Heart left ventricle (tissue), 16 donors: ENCODE results near the gene MSI2. TPM values are rescaled to one million over a fixed set of nuclear protein-coding genes. Genes with fewer than 3 reads are reported as not detected.

Source experiments
- ATAC-seq, 4 donors: fragments of 200-7000 bp; cut with Tn5 transposase; one replicate each; pipeline ENCODE4 v1.9.1; 2020 to 2022; ENCODE audit warnings: moderate library complexity in 4 of 4, mild to moderate bottlenecking in 3 of 4, moderate number of reproducible peaks in 1 of 4
- DNase-seq, 5 donors: peaks; one replicate each; pipeline ENCODE4 v3.0.0-alpha.2; 2020
- H3K27ac ChIP-seq, 12 donors: fragments of 200-600 bp; sonication (generic) in 4 of 12; one replicate each; pipeline versions ENCODE4 v1.5.0 to v1.8.0; 2016 to 2022; ENCODE audit warnings: mild to moderate bottlenecking in 2 of 12
- H3K27me3 ChIP-seq, 9 donors: fragments of 200-600 bp; sonication (generic) in 2 of 9; one replicate each; pipeline versions ENCODE4 v1.5.1 to v1.8.0; 2016 to 2022; ENCODE audit warnings: mild to moderate bottlenecking in 3 of 9
- H3K36me3 ChIP-seq, 9 donors: fragments of 200-600 bp; sonication (generic) in 2 of 9; one replicate each; pipeline versions ENCODE4 v1.5.0 to v1.8.0; 2018 to 2022; ENCODE audit warnings: mild to moderate bottlenecking in 2 of 9
- H3K4me1 ChIP-seq, 12 donors: fragments of 200-600 bp; sonication (generic) in 4 of 12; one replicate each; pipeline versions ENCODE4 v1.5.0 to v1.8.0; 2016 to 2022; ENCODE audit warnings: mild to moderate bottlenecking in 3 of 12
- H3K4me3 ChIP-seq, 12 donors: fragments of 200-600 bp; sonication (generic) in 4 of 12; one replicate each; pipeline versions ENCODE4 v1.5.0 to v1.8.0; 2017 to 2022; ENCODE audit warnings: mild to moderate bottlenecking in 9 of 12, moderate library complexity in 4 of 12
- H3K9me3 ChIP-seq, 12 donors: fragments of 200-600 bp; sonication (generic) in 4 of 12; one replicate each; pipeline versions ENCODE4 v1.5.0 to v1.8.0; 2016 to 2022; ENCODE audit warnings: mild to moderate bottlenecking in 1 of 12
- POLR2A ChIP-seq, 2 donors: fragments of 450-650 bp; IDR thresholded peaks; one replicate each; pipeline ENCODE4 v1.6.1; 2017; ENCODE audit warnings: antibody characterized with exemption in 2 of 2, mild to moderate bottlenecking in 2 of 2, moderate library complexity in 2 of 2
- WGBS, 4 donors: extraction: QIAGEN DNeasy Blood & Tissue Kit in 2 of 4; methylation state at CpG; one replicate each; pipeline versions ENCODE4 v1.1.5 to v1.1.7; 2013 to 2018; 5-methylcytosine and 5-hydroxymethylcytosine counted together
- intact Hi-C, 10 donors: fragments of 100-400 bp; cut with DNase I; formaldehyde crosslinking; loops; one replicate each; pipeline versions ENCODE4 v1.11.1 to v1.14.2; 2022
- polyA plus RNA-seq, 2 donors: library from polyadenylated mRNA; stranded (reverse); fragments of 200-250 nt; gene quantifications; one replicate each; pipeline ENCODE4 v1.2.3, GENCODE V29; 2013
- total RNA-seq, 9 donors: library from RNA; depleted of rRNA in 2 of 9; stranded (reverse); fragments of >200 nt in 2 of 9; fragmentation: NEBNext Ultra II Directional in 3 of 9; extraction: Animal tissue kit (Norgen Biotek cat#: 25700) in 3 of 9; gene quantifications; one replicate each; pipeline versions ENCODE4 v1.1.0 to v1.2.4, GENCODE V29; 2016 to 2023
- TF ChIP-seq, protein P1 (sequence below), 12 donors: fragments of 200-600 bp; sonication (generic) in 4 of 12; IDR thresholded peaks; one replicate each; pipeline versions ENCODE4 v1.5.0 to v1.8.0; 2018 to 2022; ENCODE audit warnings: antibody characterized with exemption in 12 of 12, mild to moderate bottlenecking in 5 of 12
- donor health status: ischemic (EF 13 %, LVEDD 7.1; RV severe dilation, severe dysfunction).
- donor health status: healthy with polysubstance abuse.
- donor health status: DM: no; HTN: yes; CAD: no.
- donor health status: DM: no; HTN: no; CAD: no.
- donor health status: ischemic (EF 25% LVEDD 6.9; RV normal size, moderate dysfunction).
- donor health status: ischemic (EF 25% LVEDD 5.7; RV mildly dilated, moderate dysfunction).
- donor health status: healthy.
- donor health status: DM: yes; HTN: yes; CAD: no.
- donor health status: ischemic (EF 35%, LVEDD 5.7; RV mildly dilated, moderate dysfunction).
- donor health status: nonischemic (EF 11% LVEDD 7.7; RV severe dilation, severe dysfunction).
- donor health status: DM: yes; HTN: yes; CAD: no.
- donor health status: PGD.
- donor health status: ischemic (EF 29% LVEDD 5.4; RV normal size, mild dysfunction).
- donor health status: nonischemic (EF 23%, LVEDD 6.1; RV moderate dilation, normal function).

Gene MSI2
- total and polyA plus RNA-seq, 11 donors = 35.9 to 120 (median 104) TPM

DNA sequence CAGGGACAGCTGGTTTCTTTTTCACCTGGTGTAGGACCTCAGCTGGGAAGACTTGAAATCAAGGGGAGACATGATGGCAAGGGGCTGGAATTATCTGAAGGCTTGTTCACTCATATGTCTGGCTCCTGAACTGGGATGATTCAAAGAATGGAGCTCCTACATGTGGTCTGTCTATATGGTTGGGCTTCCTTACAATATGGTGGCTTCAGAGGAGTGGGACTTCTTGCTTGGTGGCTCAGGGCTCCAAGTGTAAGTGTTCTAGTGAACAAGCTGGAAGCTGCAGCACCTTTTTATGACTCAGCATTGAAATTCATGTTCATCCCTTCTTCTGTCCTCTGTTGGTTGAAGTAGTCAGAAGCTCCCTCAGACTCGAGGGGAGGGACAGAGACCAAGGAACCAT is 127.9 kb downstream of the MSI2 start:
- H3K27ac ChIP-seq = no peak overlapping the region
- TF ChIP-seq POLR2A (IDR thresholded peaks at IDR 0.05) = no peak
- TF ChIP-seq, protein P1, sequence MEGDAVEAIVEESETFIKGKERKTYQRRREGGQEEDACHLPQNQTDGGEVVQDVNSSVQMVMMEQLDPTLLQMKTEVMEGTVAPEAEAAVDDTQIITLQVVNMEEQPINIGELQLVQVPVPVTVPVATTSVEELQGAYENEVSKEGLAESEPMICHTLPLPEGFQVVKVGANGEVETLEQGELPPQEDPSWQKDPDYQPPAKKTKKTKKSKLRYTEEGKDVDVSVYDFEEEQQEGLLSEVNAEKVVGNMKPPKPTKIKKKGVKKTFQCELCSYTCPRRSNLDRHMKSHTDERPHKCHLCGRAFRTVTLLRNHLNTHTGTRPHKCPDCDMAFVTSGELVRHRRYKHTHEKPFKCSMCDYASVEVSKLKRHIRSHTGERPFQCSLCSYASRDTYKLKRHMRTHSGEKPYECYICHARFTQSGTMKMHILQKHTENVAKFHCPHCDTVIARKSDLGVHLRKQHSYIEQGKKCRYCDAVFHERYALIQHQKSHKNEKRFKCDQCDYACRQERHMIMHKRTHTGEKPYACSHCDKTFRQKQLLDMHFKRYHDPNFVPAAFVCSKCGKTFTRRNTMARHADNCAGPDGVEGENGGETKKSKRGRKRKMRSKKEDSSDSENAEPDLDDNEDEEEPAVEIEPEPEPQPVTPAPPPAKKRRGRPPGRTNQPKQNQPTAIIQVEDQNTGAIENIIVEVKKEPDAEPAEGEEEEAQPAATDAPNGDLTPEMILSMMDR (IDR thresholded peaks at IDR 0.05) = no peak
- peaks cover 0 to 23% (median 2%) of the 10 kb centered on the region in 12 donors for H3K9me3 ChIP-seq
- ATAC-seq (no peak), DNase-seq (no peak)
- no peaks in the 10 kb centered on the region for H3K36me3 ChIP-seq
- H3K4me3 ChIP-seq = no peak overlapping the region
- intact Hi-C loops = loop anchor here in 1 of 10 donors (1.0 kb wide), 1 partner anchor 10 kb away; no protein-coding TSS in a partner anchor
- H3K4me1 ChIP-seq = peaks cover 0 to 30% (median 15%) of the 10 kb centered on the region in 12 donors
- 98 to 100% (median 100%) methylated on average over 1 of the region's 1 CpG for WGBS, 4 donors
- no peaks in the 10 kb centered on the region for H3K27me3 ChIP-seq

- no peaks in the 10 kb centered on the region for H3K36me3 ChIP-seq
- ATAC-seq (no peak), DNase-seq (no peak)
- no peaks in the 10 kb centered on the region for H3K27me3 ChIP-seq
- no peak overlapping the region for H3K27ac ChIP-seq
- no peak for TF ChIP-seq POLR2A (IDR thresholded peaks at IDR 0.05)
- peaks cover 0 to 17% (median 0%) of the 10 kb centered on the region in 12 donors for H3K4me1 ChIP-seq
- no peak overlapping the region for H3K4me3 ChIP-seq
- H3K9me3 ChIP-seq = peaks cover 0 to 23% (median 2%) of the 10 kb centered on the region in 12 donors
- intact Hi-C loops = no loop called here
- 71 to 83% (median 80%) methylated on average over 4 of the region's 4 CpGs for WGBS, 4 donors
These were observed 129.7 kb downstream of the MSI2 start for GRCh38 chr17:57385975-57386374.

DNA sequence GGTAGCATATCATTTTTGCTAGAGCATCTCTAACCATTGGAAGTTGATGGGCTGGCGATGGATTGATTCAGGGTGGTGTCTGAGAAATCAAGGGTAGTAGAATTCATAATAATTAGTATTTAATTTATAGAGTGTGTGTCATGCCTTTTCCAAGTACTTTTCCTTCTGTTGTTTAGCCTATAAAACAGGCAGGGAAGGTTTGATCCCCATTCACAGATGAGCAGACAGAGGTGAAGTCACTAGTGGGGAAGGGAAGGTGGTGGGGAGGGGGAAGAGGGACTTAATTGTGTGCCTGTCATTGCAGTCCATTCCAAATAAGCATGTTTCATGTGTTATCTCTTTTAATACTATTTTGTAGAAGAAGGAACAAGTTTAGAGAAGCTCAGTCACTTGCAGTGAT is 131.3 kb downstream of the MSI2 start:
- Histone ChIP-seq H3K27me3 (no peaks in the 10 kb centered on the region), H3K36me3 (no peaks in the 10 kb centered on the region), H3K27ac (no peak overlapping the region), H3K9me3 (peaks cover 0 to 27% (median 2%) of the 10 kb centered on the region in 12 donors), H3K4me1 (peaks cover 0 to 10% (median 0%) of the 10 kb centered on the region in 12 donors), H3K4me3 (no peak overlapping the region)
- ATAC-seq = no peak
- DNase-seq = no peak
- 96 to 100% (median 99%) methylated on average over 1 of the region's 1 CpG for WGBS, 4 donors
- intact Hi-C loops = no loop called here
- TF ChIP-seq POLR2A (IDR thresholded peaks at IDR 0.05) = no peak
- TF ChIP-seq, protein P1 (IDR thresholded peaks at IDR 0.05) = no peak

- no peaks in the 10 kb centered on the region for H3K36me3 ChIP-seq
- intact Hi-C loops = no loop called here
- no peak for TF ChIP-seq POLR2A (IDR thresholded peaks at IDR 0.05)
- peaks cover 0 to 33% (median 5%) of the 10 kb centered on the region in 12 donors for H3K9me3 ChIP-seq
- H3K4me1 ChIP-seq = peaks cover 0 to 5% (median 0%) of the 10 kb centered on the region in 12 donors
- no peak for DNase-seq
- H3K27me3 ChIP-seq = no peaks in the 10 kb centered on the region
- H3K27ac ChIP-seq = no peak overlapping the region
- no peak for ATAC-seq
- no peak overlapping the region for H3K4me3 ChIP-seq
- WGBS, 4 donors = 74 to 98% (median 96%) methylated on average over 5 of the region's 5 CpGs
These were observed 131.9 kb downstream of the MSI2 start for GRCh38 chr17:57388131-57388725.

- H3K4me3 ChIP-seq = no peak overlapping the region
- 48 to 76% (median 48%) methylated on average over 2 of the region's 2 CpGs for WGBS, 4 donors
- no peak for ATAC-seq
These were observed 133.2 kb downstream of the MSI2 start for GRCh38 chr17:57389473-57389872.

More at GRCh38 chr17:57389473-57389872, 133.2 kb downstream of the MSI2 start:
- H3K27ac ChIP-seq = no peak overlapping the region
- TF ChIP-seq, protein P1 (IDR thresholded peaks at IDR 0.05) = no peak
- no peak for TF ChIP-seq POLR2A (IDR thresholded peaks at IDR 0.05)
- intact Hi-C loops = no loop called here
- no peaks in the 10 kb centered on the region for H3K27me3 ChIP-seq
- no peaks in the 10 kb centered on the region for H3K36me3 ChIP-seq
- peaks cover 0 to 35% (median 11%) of the 10 kb centered on the region in 12 donors for H3K9me3 ChIP-seq
- H3K4me1 ChIP-seq = peaks cover 0 to 5% (median 0%) of the 10 kb centered on the region in 12 donors
- DNase-seq = no peak
